Heart right ventricle (tissue), 16 donors: ENCODE data around the gene ZNF750. TPM values are rescaled to one million over a fixed set of nuclear protein-coding genes. Genes with fewer than 3 reads are reported as not detected.

ENCODE experiments used
- ATAC-seq, 8 donors: fragments of 200-7000 bp; cut with Tn5 transposase; one replicate each; pipeline ENCODE4 v1.9.1; 2020; ENCODE audit warnings: mild to moderate bottlenecking in 8 of 8, moderate library complexity in 8 of 8, moderate number of reproducible peaks in 1 of 8
- DNase-seq, 2 donors: peaks; one replicate each; pipeline ENCODE4 v3.0.0-alpha.2; 2020
- H3K27ac ChIP-seq, 10 donors: fragments of 200-600 bp; sonication (generic) in 2 of 10; one replicate each; pipeline versions ENCODE4 v1.5.0 to v1.8.0; 2020 to 2022; ENCODE audit warnings: mild to moderate bottlenecking in 3 of 10
- H3K27me3 ChIP-seq, 7 donors: fragments of 200-600 bp; one replicate each; pipeline ENCODE4 v1.8.0; 2021 to 2022; ENCODE audit warnings: mild to moderate bottlenecking in 2 of 7
- H3K36me3 ChIP-seq, 9 donors: fragments of 200-600 bp; sonication (generic) in 1 of 9; one replicate each; pipeline versions ENCODE4 v1.5.0 to v1.8.0; 2020 to 2022; ENCODE audit warnings: mild to moderate bottlenecking in 2 of 9
- H3K4me1 ChIP-seq, 9 donors: fragments of 200-600 bp; sonication (generic) in 1 of 9; one replicate each; pipeline versions ENCODE4 v1.5.0 to v1.8.0; 2020 to 2022; ENCODE audit warnings: mild to moderate bottlenecking in 4 of 9
- H3K4me3 ChIP-seq, 10 donors: fragments of 200-600 bp; sonication (generic) in 2 of 10; one replicate each; pipeline versions ENCODE4 v1.5.0 to v1.8.0; 2020 to 2022; ENCODE audit warnings: mild to moderate bottlenecking in 7 of 10, moderate library complexity in 2 of 10
- H3K9me3 ChIP-seq, 11 donors: fragments of 200-600 bp in 10 of 11; sonication (generic) in 2 of 11; one replicate each; pipeline versions ENCODE4 v1.5.0 to v1.8.0; 2013 to 2022; ENCODE audit warnings: mild to moderate bottlenecking in 2 of 11, control low read depth in 1 of 11, moderate library complexity in 1 of 11
- CTCF ChIP-seq, 9 donors: fragments of 200-600 bp; sonication (generic) in 2 of 9; IDR thresholded peaks; one replicate each; pipeline versions ENCODE4 v1.5.0 to v1.8.0; 2021 to 2022; ENCODE audit warnings: antibody characterized with exemption in 9 of 9, mild to moderate bottlenecking in 5 of 9, moderate library complexity in 1 of 9
- WGBS, 2 donors: extraction: QIAGEN DNeasy Blood & Tissue Kit; methylation state at CpG; one replicate each; pipeline ENCODE4 v1.1.7; 2013; ENCODE audit warnings: inconsistent platforms in 1 of 2; 5-methylcytosine and 5-hydroxymethylcytosine counted together
- intact Hi-C, 10 donors: fragments of 100-400 bp; cut with DNase I; formaldehyde crosslinking; loops; one replicate each; pipeline versions ENCODE4 v1.11.1 to v1.14.2; 2022
- polyA plus RNA-seq, 2 donors: library from polyadenylated mRNA; stranded (reverse); fragments of 200-250 nt; gene quantifications; one replicate each; pipeline ENCODE4 v1.2.3, GENCODE V29; 2013
- total RNA-seq, 10 donors: library from RNA; stranded (reverse); fragmentation: NEBNext Ultra II Directional in 3 of 10; extraction: Animal tissue kit (Norgen Biotek cat#: 25700) in 3 of 10; gene quantifications; one replicate each; pipeline versions ENCODE4 v1.2.1 to v1.2.4, GENCODE V29; 2021 to 2023
- donor health status: Arrhythmogenic right ventricular cardiomyopathy.
- donor health status: ischemic (EF 13 %, LVEDD 7.1; RV severe dilation, severe dysfunction).
- donor health status: healthy with polysubstance abuse.
- donor health status: DM: no; HTN: yes; CAD: no.
- donor health status: DM: no; HTN: no; CAD: no.
- donor health status: ischemic (EF 25% LVEDD 6.9; RV normal size, moderate dysfunction).
- donor health status: ischemic (EF 25% LVEDD 5.7; RV mildly dilated, moderate dysfunction).
- donor health status: healthy.
- donor health status: DM: yes; HTN: yes; CAD: no.
- donor health status: Ischemic cardiomyopathy.
- donor health status: ischemic (EF 35%, LVEDD 5.7; RV mildly dilated, moderate dysfunction).
- donor health status: nonischemic (EF 11% LVEDD 7.7; RV severe dilation, severe dysfunction).
- donor health status: DM: yes; HTN: yes; CAD: no.
- donor health status: PGD.
- donor health status: ischemic (EF 29% LVEDD 5.4; RV normal size, mild dysfunction).
- donor health status: nonischemic (EF 23%, LVEDD 6.1; RV moderate dilation, normal function).

Gene ZNF750
- total and polyA plus RNA-seq, 12 donors, result 0.11 to 0.20 (median 0.15) TPM; not detected in 7

GRCh38 chr17:82884970-82885353 lies 45.1 kb upstream of the ZNF750 start:
- Histone ChIP-seq H3K27ac (peak overlapping the region in 8 of 10 donors; percentile 9 to 78 (median 42)), H3K4me3 (no peak overlapping the region), H3K9me3 (no peaks in the 10 kb centered on the region), H3K27me3 (no peaks in the 10 kb centered on the region), H3K4me1 (peaks cover 31 to 85% (median 61%) of the 10 kb centered on the region in 9 donors), H3K36me3 (peaks cover 0 to 21% (median 0%) of the 10 kb centered on the region in 9 donors)
- TF ChIP-seq CTCF (IDR thresholded peaks at IDR 0.05), result no peak
- no peak for DNase-seq
- WGBS, 2 donors, result 72 to 80% methylated on average over 5 of the region's 5 CpGs
- ATAC-seq, result peak in 2 of 8 donors; percentile 3 to 6
- intact Hi-C loops, result no loop called here

DNA sequence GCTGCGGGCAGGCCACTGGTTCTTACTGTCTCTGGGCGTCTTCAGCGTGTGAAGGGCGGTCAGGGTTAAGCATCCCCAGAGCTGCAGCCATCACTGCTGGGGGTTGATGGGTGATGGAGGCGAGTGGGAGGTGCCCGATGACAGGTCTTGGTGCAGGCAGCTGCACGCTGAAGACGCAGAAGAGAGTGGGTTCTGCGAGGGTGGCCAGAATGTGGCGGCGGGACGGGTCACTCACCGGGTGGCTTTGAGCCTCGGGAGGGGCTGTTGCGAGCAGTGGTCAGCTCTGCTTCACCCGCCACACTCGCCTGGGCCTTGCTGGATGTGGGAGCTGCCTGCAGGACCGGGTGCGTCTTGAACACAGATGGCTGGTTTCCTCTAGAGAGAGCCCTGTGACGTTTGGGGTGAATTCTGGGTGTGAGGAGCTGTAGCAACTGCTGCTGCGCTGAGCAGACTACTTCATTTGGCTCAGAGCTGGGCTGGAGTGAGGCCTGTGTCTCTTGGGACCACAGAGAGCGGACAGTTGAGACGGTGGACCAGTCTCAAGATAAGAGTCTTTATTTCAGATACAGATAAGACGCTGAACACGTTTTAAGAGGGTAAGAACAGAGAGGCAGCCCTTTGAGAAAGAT lies 44.6 kb upstream of the ZNF750 start:
- peak overlapping the region in 8 of 10 donors; percentile 9 to 78 (median 42) for H3K27ac ChIP-seq
- peak in 7 of 8 donors; percentile 27 to 54 (median 36) for ATAC-seq
- intact Hi-C loops, result no loop called here

GRCh38 chr17:82883419-82884031 lies 43.7 kb upstream of the ZNF750 start:
- Histone ChIP-seq H3K4me3 (no peak overlapping the region), H3K36me3 (peaks cover 0 to 17% (median 0%) of the 10 kb centered on the region in 9 donors), H3K9me3 (no peaks in the 10 kb centered on the region), H3K27me3 (no peaks in the 10 kb centered on the region), H3K4me1 (peaks cover 23 to 86% (median 46%) of the 10 kb centered on the region in 9 donors), H3K27ac (peak overlapping the region in 2 of 10 donors; percentile 51 to 78)
- WGBS, 2 donors, result 92 to 95% methylated on average over 23 of the region's 23 CpGs
- no peak for TF ChIP-seq CTCF (IDR thresholded peaks at IDR 0.05)
- no peak for ATAC-seq
- intact Hi-C loops, result no loop called here
- no peak for DNase-seq

More for the DNA sequence above, 44.6 kb upstream of the ZNF750 start:
- H3K9me3 ChIP-seq, result no peaks in the 10 kb centered on the region
- TF ChIP-seq CTCF (IDR thresholded peaks at IDR 0.05), result no peak
- no peak overlapping the region for H3K4me3 ChIP-seq
- peaks cover 0 to 16% (median 0%) of the 10 kb centered on the region in 9 donors for H3K36me3 ChIP-seq
- DNase-seq, result peak in 1 of 2 donors; percentile 59
- H3K27me3 ChIP-seq, result no peaks in the 10 kb centered on the region
- H3K4me1 ChIP-seq, result peaks cover 28 to 83% (median 56%) of the 10 kb centered on the region in 9 donors
- 67 to 70% methylated on average over 25 of the region's 25 CpGs for WGBS, 2 donors

DNA sequence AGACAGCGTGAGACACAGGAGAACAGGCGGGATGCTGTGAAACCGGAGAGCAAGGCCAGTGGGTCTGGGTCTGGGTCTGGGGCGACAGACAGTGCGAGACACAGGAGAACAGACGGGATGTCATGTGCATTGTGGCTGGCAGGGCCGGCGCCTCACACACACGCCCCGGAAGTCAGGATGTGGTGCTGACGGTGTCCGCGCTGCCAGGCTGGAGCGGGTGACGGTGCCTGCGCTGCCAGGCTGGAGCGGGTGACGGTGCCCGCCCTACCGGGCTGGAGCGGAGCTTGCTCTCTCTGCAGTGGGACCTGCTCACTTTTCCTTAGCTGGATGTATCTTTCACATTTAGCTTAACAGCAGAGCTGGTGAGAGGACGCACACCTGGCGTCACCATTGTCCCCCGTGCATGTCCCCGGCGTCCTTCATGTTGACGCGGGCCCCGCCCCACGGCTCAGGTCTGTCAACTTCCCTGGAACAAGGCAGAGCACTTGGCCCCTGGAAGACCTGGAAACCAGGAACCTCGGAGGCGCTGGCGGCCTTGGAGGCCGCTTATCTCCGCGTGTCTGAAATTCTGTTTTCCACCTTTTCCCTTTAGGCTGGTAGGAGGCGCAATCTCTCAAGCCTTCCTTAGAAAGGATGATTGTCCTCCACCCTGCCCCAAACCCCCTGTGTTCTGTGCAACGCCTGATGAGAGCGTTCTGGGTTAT lies 43.0 kb upstream of the ZNF750 start:
- intact Hi-C loops, result no loop called here
- Histone ChIP-seq H3K27ac (peak overlapping the region in 1 of 10 donors; percentile 66), H3K4me1 (peaks cover 23 to 87% (median 42%) of the 10 kb centered on the region in 9 donors), H3K4me3 (no peak overlapping the region), H3K36me3 (peaks cover 0 to 22% (median 0%) of the 10 kb centered on the region in 9 donors), H3K27me3 (no peaks in the 10 kb centered on the region), H3K9me3 (no peaks in the 10 kb centered on the region)
- ATAC-seq, result no peak
- WGBS, 2 donors, result 91 to 92% methylated on average over 39 of the region's 39 CpGs
- TF ChIP-seq CTCF (IDR thresholded peaks at IDR 0.05), result no peak
- DNase-seq, result no peak
